ENCODE data around the gene RANBP1.

Gene RANBP1

DNA sequence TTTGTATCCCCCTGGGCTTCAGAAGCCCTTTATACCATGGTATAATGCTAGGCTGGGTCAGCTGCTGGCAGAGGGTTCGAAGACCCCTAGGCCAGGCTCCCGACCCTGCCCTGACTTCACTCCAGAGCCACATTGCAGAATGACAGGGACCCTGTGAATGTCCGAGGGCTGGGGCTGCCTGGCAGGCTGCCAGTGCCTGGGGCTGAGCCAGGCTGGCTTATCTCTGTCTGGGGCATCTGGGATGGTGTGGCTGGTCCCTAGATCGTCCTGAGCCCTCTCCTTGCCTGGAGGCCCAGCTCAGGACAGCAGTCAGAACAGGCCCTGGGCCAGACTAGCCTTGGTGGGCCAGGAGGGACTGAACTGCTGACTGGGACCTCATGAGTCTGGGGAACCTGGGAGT lies 19.4 kb downstream of the RANBP1 start:
- DNase-seq (ENCODE audit: extremely low spot score), result no peak
- POLR2A ChIA-PET, result interaction anchor here (0.8 kb wide), 1 partner anchor 19 kb away, joined by 3 read pairs; the partner anchor contains the start of gene RANBP1
- no peak for TF ChIP-seq BHLHE40 (IDR thresholded peaks at IDR 0.05; ENCODE audit: borderline replicate concordance)
- no peak for TF ChIP-seq L3MBTL2 (conservative IDR thresholded peaks at IDR 0.05)
- TF ChIP-seq TARDBP (IDR thresholded peaks at IDR 0.05), result no peak
- TF ChIP-seq CTBP1 (IDR thresholded peaks at IDR 0.05; ENCODE audit: borderline replicate concordance), result no peak
- no peak for TF ChIP-seq NFRKB (IDR thresholded peaks at IDR 0.05)
- CTCF ChIA-PET, result no interaction called here

GRCh38 chr22:20135806-20136602 lies 20.1 kb downstream of the RANBP1 start:
- ChIA-PET CTCF (no interaction called here), POLR2A (no interaction called here)
- TF ChIP-seq ELF4 (IDR thresholded peaks at IDR 0.05) (no peak), FOXK2 (IDR thresholded peaks at IDR 0.05) (no peak), ARNT (IDR thresholded peaks at IDR 0.05) (no peak), ZNF384 (IDR thresholded peaks at IDR 0.05) (no peak), FOXA1 (IDR thresholded peaks at IDR 0.05) (no peak), CTBP1 (IDR thresholded peaks at IDR 0.05; ENCODE audit: borderline replicate concordance) (no peak), LEF1 (IDR thresholded peaks at IDR 0.05; ENCODE audit: borderline replicate concordance) (no peak), L3MBTL2 (conservative IDR thresholded peaks at IDR 0.05) (no peak), SP1 (IDR thresholded peaks at IDR 0.05) (no peak), TARDBP (IDR thresholded peaks at IDR 0.05) (no peak), BHLHE40 (IDR thresholded peaks at IDR 0.05; ENCODE audit: borderline replicate concordance) (no peak), HDGF (IDR thresholded peaks at IDR 0.05; ENCODE audit: borderline replicate concordance) (no peak)
- TF ChIP-seq, protein P1, sequence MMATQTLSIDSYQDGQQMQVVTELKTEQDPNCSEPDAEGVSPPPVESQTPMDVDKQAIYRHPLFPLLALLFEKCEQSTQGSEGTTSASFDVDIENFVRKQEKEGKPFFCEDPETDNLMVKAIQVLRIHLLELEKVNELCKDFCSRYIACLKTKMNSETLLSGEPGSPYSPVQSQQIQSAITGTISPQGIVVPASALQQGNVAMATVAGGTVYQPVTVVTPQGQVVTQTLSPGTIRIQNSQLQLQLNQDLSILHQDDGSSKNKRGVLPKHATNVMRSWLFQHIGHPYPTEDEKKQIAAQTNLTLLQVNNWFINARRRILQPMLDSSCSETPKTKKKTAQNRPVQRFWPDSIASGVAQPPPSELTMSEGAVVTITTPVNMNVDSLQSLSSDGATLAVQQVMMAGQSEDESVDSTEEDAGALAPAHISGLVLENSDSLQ (IDR thresholded peaks at IDR 0.05), result no peak
- no peak for DNase-seq (ENCODE audit: extremely low spot score)

- POLR2A ChIA-PET, result no interaction called here
These were observed 20.6 kb downstream of the RANBP1 start for GRCh38 chr22:20136603-20136873.

DNA sequence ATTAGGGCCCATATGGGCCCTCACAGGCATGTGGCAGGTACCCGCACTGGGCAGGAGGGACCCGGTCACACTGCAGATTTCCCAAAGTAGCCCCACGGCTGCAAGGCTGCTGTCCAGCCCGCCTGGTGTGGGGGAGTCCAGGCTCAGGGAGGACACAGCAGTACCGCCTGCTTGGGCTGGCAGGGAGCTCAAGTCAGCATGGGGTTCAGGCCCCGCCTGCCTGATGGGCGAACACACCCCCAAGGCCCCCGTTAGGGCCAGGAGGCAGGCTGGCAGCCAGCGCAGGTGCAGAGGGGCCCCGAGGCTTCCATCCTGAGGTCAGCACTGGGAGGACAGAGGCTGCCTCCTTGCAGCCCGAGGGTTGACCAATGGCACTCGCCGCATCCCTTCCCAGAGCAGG lies 21.2 kb downstream of the RANBP1 start:
- CTCF ChIA-PET, result no interaction called here
- no peak for DNase-seq (ENCODE audit: extremely low spot score)
- POLR2A ChIA-PET, result no interaction called here
- TF ChIP-seq FOXK2 (IDR thresholded peaks at IDR 0.05) (no peak), HDGF (IDR thresholded peaks at IDR 0.05; ENCODE audit: borderline replicate concordance) (peak; percentile 35; the same call in 1 of the 2 replicates), BHLHE40 (IDR thresholded peaks at IDR 0.05; ENCODE audit: borderline replicate concordance) (no peak), ARNT (IDR thresholded peaks at IDR 0.05) (no peak)

More at GRCh38 chr22:20136603-20136873, 20.6 kb downstream of the RANBP1 start:
- DNase-seq (ENCODE audit: extremely low spot score), result no peak
- no peak for TF ChIP-seq CTBP1 (IDR thresholded peaks at IDR 0.05; ENCODE audit: borderline replicate concordance)
- TF ChIP-seq FOXM1 (IDR thresholded peaks at IDR 0.05; ENCODE audit: borderline replicate concordance), result no peak
- no peak for TF ChIP-seq FOXA1 (IDR thresholded peaks at IDR 0.05)
- TF ChIP-seq HDGF (IDR thresholded peaks at IDR 0.05; ENCODE audit: borderline replicate concordance), result no peak
- TF ChIP-seq ARNT (IDR thresholded peaks at IDR 0.05), result no peak
- TF ChIP-seq ZNF384 (IDR thresholded peaks at IDR 0.05), result no peak
- no peak for TF ChIP-seq NFRKB (IDR thresholded peaks at IDR 0.05)
- CTCF ChIA-PET, result no interaction called here

GRCh38 chr22:20137671-20138416 lies 21.9 kb downstream of the RANBP1 start:
- no peak for DNase-seq (ENCODE audit: extremely low spot score)
- CTCF ChIA-PET, result interaction anchor here (0.7 kb wide), 1 partner anchor 261 kb away, joined by 3 read pairs; no protein-coding TSS in a partner anchor
- POLR2A ChIA-PET, result no interaction called here
- no peak for TF ChIP-seq ZNF384 (IDR thresholded peaks at IDR 0.05)
- no peak for TF ChIP-seq ARNT (IDR thresholded peaks at IDR 0.05)
- TF ChIP-seq ELF4 (IDR thresholded peaks at IDR 0.05), result no peak
- no peak for TF ChIP-seq SUZ12 (IDR thresholded peaks at IDR 0.05)
- no peak for TF ChIP-seq FOXA1 (IDR thresholded peaks at IDR 0.05)
- TF ChIP-seq L3MBTL2 (conservative IDR thresholded peaks at IDR 0.05), result no peak
- TF ChIP-seq, protein P1 (IDR thresholded peaks at IDR 0.05), result no peak
- no peak for TF ChIP-seq FOXK2 (IDR thresholded peaks at IDR 0.05)
- TF ChIP-seq FOXM1 (IDR thresholded peaks at IDR 0.05; ENCODE audit: borderline replicate concordance), result no peak
- no peak for TF ChIP-seq BHLHE40 (IDR thresholded peaks at IDR 0.05; ENCODE audit: borderline replicate concordance)
- no peak for TF ChIP-seq LEF1 (IDR thresholded peaks at IDR 0.05; ENCODE audit: borderline replicate concordance)
- TF ChIP-seq CTBP1 (IDR thresholded peaks at IDR 0.05; ENCODE audit: borderline replicate concordance), result no peak
- TF ChIP-seq NFRKB (IDR thresholded peaks at IDR 0.05), result no peak

GRCh38 chr22:20138417-20138738 lies 22.5 kb downstream of the RANBP1 start:
- no peak for TF ChIP-seq FOXK2 (IDR thresholded peaks at IDR 0.05)
- TF ChIP-seq FOXA1 (IDR thresholded peaks at IDR 0.05), result no peak
- no peak for TF ChIP-seq FOXM1 (IDR thresholded peaks at IDR 0.05; ENCODE audit: borderline replicate concordance)
- TF ChIP-seq NFRKB (IDR thresholded peaks at IDR 0.05), result no peak
- TF ChIP-seq LEF1 (IDR thresholded peaks at IDR 0.05; ENCODE audit: borderline replicate concordance), result no peak
- TF ChIP-seq BHLHE40 (IDR thresholded peaks at IDR 0.05; ENCODE audit: borderline replicate concordance), result no peak
- no peak for TF ChIP-seq ELF4 (IDR thresholded peaks at IDR 0.05)
- TF ChIP-seq SP1 (IDR thresholded peaks at IDR 0.05), result no peak
- TF ChIP-seq L3MBTL2 (conservative IDR thresholded peaks at IDR 0.05), result no peak
- no peak for TF ChIP-seq TARDBP (IDR thresholded peaks at IDR 0.05)
- TF ChIP-seq CTBP1 (IDR thresholded peaks at IDR 0.05; ENCODE audit: borderline replicate concordance), result no peak
- no peak for TF ChIP-seq HDGF (IDR thresholded peaks at IDR 0.05; ENCODE audit: borderline replicate concordance)
- TF ChIP-seq, protein P1 (IDR thresholded peaks at IDR 0.05), result no peak
- no peak for TF ChIP-seq ARNT (IDR thresholded peaks at IDR 0.05)
- TF ChIP-seq SUZ12 (IDR thresholded peaks at IDR 0.05), result no peak
- no peak for TF ChIP-seq ZNF384 (IDR thresholded peaks at IDR 0.05)
- CTCF ChIA-PET, result interaction anchor here (0.7 kb wide), 1 partner anchor 261 kb away, joined by 3 read pairs; no protein-coding TSS in a partner anchor
- POLR2A ChIA-PET, result no interaction called here
- DNase-seq (ENCODE audit: extremely low spot score), result no peak

All from HEK293T (cell line).